Colon (tissue), 2 donors: ENCODE measurements around the gene FRAT1.
"Not testable (repeated sequence)": the region's sequence is repeated elsewhere in the genome, so short reads cannot be mapped to it uniquely, and the experiment has no call there.

Experiments
- FAIRE-seq: peaks from 2 replicates; lab custom pipeline; 2012; peaks lifted over from hg19 to GRCh38; lab: Jason Lieb, UNC
- donor health status: control.
- donor health status: control.

FRAT1 gene

GRCh38 chr10:97318772-97319651 lies at the start of gene FRAT1:
Gene FRAT1, plus strand, starts transcription at chr10:97319271. Its CDS starts 183 bp downstream, at chr10:97319454.
- FAIRE-seq: no peak

GRCh38 chr10:97270523-97271154 lies 48.4 kb upstream of the FRAT1 start:
- FAIRE-seq: no peak

- no peak for FAIRE-seq
Measured at GRCh38 chr10:97273700-97274099, 45.4 kb upstream of the FRAT1 start.

GRCh38 chr10:97274828-97275227 lies 44.2 kb upstream of the FRAT1 start:
- no peak for FAIRE-seq

GRCh38 chr10:97277551-97277950 lies 41.5 kb upstream of the FRAT1 start:
- FAIRE-seq: no peak

- no peak for FAIRE-seq
Measured at GRCh38 chr10:97278491-97278989, 40.5 kb upstream of the FRAT1 start.

GRCh38 chr10:97279121-97279815 lies 39.8 kb upstream of the FRAT1 start:
- no peak for FAIRE-seq

GRCh38 chr10:97280783-97281182 lies 38.3 kb upstream of the FRAT1 start:
- no peak for FAIRE-seq

- FAIRE-seq: not testable (repeated sequence)
Measured at GRCh38 chr10:97290076-97290475, 29.0 kb upstream of the FRAT1 start.

- FAIRE-seq: not testable (repeated sequence)
Measured at GRCh38 chr10:97290576-97291356, 28.3 kb upstream of the FRAT1 start.

- FAIRE-seq: no peak
Measured at GRCh38 chr10:97291357-97292096, 27.5 kb upstream of the FRAT1 start.

GRCh38 chr10:97292097-97292861 lies 26.8 kb upstream of the FRAT1 start, which contains the start of gene ARHGAP19:
Gene ARHGAP19, minus strand, starts transcription at chr10:97292637. Its CDS starts 10 bp downstream, at chr10:97292627.
- peak; percentile 94 for FAIRE-seq

- FAIRE-seq: no peak
Measured at GRCh38 chr10:97292862-97293198, 26.2 kb upstream of the FRAT1 start.

GRCh38 chr10:97297556-97298222 lies 21.4 kb upstream of the FRAT1 start:
- no peak for FAIRE-seq

- no peak for FAIRE-seq
Measured at GRCh38 chr10:97298223-97298571, 20.9 kb upstream of the FRAT1 start.

GRCh38 chr10:97300980-97301379 lies 18.1 kb upstream of the FRAT1 start:
- no peak for FAIRE-seq

- no peak for FAIRE-seq
Measured at GRCh38 chr10:97302088-97302791, 16.8 kb upstream of the FRAT1 start.

GRCh38 chr10:97307441-97307840 lies 11.6 kb upstream of the FRAT1 start:
- no peak for FAIRE-seq
